HEK293T (cell line): ENCODE data around the gene MTHFR.

Experiments
- ARNT ChIP-seq: fragments of 450-650 bp; IDR thresholded peaks from 2 replicates; pipeline ENCODE4 v1.6.1; 2017; ENCODE audit warnings: mild to moderate bottlenecking
- BHLHE40 ChIP-seq: fragments of 450-650 bp; IDR thresholded peaks from 2 replicates; pipeline ENCODE4 v1.6.1; 2016; ENCODE audit warnings: mild to moderate bottlenecking, moderate library complexity, borderline replicate concordance
- ELF4 ChIP-seq: fragments of 450-650 bp; IDR thresholded peaks from 2 replicates; pipeline ENCODE4 v1.6.1; 2017; ENCODE audit warnings: antibody characterized with exemption
- FOXA1 ChIP-seq: fragments of 450-650 bp; IDR thresholded peaks from 2 replicates; pipeline ENCODE4 v1.6.1; 2016; ENCODE audit warnings: mild to moderate bottlenecking
- HDGF ChIP-seq: fragments of 450-650 bp; IDR thresholded peaks from 2 replicates; pipeline ENCODE4 v1.6.1; 2017; ENCODE audit warnings: antibody characterized with exemption, borderline replicate concordance
- LEF1 ChIP-seq: fragments of 450-650 bp; IDR thresholded peaks from 2 replicates; pipeline ENCODE4 v1.6.1; 2017; ENCODE audit warnings: mild to moderate bottlenecking, borderline replicate concordance
- SP1 ChIP-seq: fragments of 450-650 bp; IDR thresholded peaks from 2 replicates; pipeline ENCODE4 v1.6.1; 2017
- SUZ12 ChIP-seq: fragments of 450-650 bp; IDR thresholded peaks from 2 replicates; pipeline ENCODE4 v1.6.1; 2016; ENCODE audit warnings: mild to moderate bottlenecking
- TARDBP ChIP-seq: fragments of 450-650 bp; IDR thresholded peaks from 2 replicates; pipeline ENCODE4 v1.6.1; 2016
- ZNF384 ChIP-seq: fragments of 450-650 bp; IDR thresholded peaks from 2 replicates; pipeline ENCODE4 v1.6.1; 2016

DNA sequence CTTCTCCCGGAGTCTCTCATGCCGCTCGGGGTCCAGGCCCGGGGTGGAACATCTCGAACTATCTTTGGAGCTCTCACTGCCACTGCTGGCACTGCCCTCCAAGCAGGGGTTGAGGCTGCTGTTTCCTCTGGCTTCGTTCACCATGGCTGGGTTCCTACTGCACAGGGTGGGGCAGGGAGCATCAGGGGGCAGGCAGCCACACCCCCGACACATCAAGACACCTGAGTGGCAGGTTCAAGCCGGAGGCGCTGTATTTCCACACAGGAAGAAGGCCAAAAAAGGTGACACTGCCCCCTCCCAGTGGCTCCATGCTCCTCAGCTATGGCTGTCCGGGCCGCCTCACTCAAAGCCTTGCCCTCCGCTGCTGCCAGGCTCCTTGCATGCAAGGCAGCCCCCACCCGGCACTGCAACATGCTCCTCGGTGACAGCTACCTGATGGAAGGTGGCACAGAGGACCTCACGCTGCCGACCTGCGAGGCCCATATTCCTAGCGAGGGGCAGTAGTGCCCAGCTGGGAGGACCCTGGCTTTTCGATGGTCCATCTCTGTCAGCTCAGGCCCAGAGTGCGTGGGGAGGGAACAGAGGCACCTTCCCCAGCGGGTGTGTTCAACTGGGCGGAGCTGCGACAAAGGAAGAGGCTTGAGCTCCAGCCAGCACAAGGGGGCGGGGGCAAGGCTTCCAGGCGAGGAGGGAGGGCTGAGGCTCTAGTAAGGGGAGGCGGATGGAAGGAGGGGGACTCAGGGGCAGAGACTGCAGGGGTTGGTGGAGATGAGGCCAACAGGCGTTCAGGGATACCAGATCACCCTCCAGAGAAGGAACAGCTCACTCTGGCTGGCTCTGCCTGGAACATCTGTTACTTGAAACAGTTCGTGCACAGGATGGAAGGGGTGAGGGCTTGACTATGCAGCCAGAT, 2.5 kb downstream of the MTHFR start:
- no peak for TF ChIP-seq ZNF384
- no peak for TF ChIP-seq SUZ12
- TF ChIP-seq ELF4 = no peak
- no peak for TF ChIP-seq SP1
- TF ChIP-seq HDGF = no peak
- no peak for TF ChIP-seq FOXA1
- no peak for TF ChIP-seq ARNT
- TF ChIP-seq BHLHE40 = no peak
- TF ChIP-seq LEF1 = no peak
- TF ChIP-seq TARDBP = no peak
